Hepatic stellate cell (primary cell): ENCODE measurements around the gene PARD3.
"Not testable (repeated sequence)": the region's sequence is repeated elsewhere in the genome, so short reads cannot be mapped to it uniquely, and the experiment has no call there.

ENCODE experiments used
- DNase-seq: peaks from one replicate; pipeline ENCODE4 v3.0.0; 2011; ENCODE audit warnings: low spot score

Gene PARD3

GRCh38 chr10:34464000-34464399, 351.1 kb downstream of the PARD3 start:
- DNase-seq = no peak

GRCh38 chr10:34462993-34463392, 352.1 kb downstream of the PARD3 start:
- no peak for DNase-seq

GRCh38 chr10:34462056-34462455, 353.0 kb downstream of the PARD3 start:
- no peak for DNase-seq

GRCh38 chr10:34454590-34455261, 360.4 kb downstream of the PARD3 start:
- no peak for DNase-seq

- no peak for DNase-seq
Measured at GRCh38 chr10:34449836-34450235, 365.3 kb downstream of the PARD3 start.

- DNase-seq = no peak
Measured at GRCh38 chr10:34446049-34446448, 369.0 kb downstream of the PARD3 start.

GRCh38 chr10:34444223-34445183, 370.6 kb downstream of the PARD3 start:
- DNase-seq = no peak

- DNase-seq = not testable (repeated sequence)
Measured at GRCh38 chr10:34439386-34439785, 375.7 kb downstream of the PARD3 start.

GRCh38 chr10:34438741-34439140, 376.4 kb downstream of the PARD3 start:
- no peak for DNase-seq

- no peak for DNase-seq
Measured at GRCh38 chr10:34437906-34438305, 377.2 kb downstream of the PARD3 start.

GRCh38 chr10:34434119-34434594, 380.9 kb downstream of the PARD3 start:
- peak; percentile 4 for DNase-seq

GRCh38 chr10:34433241-34434076, 381.6 kb downstream of the PARD3 start:
- DNase-seq = peak; percentile 14

- no peak for DNase-seq
Measured at GRCh38 chr10:34432589-34432988, 382.5 kb downstream of the PARD3 start.

GRCh38 chr10:34430685-34431084, 384.4 kb downstream of the PARD3 start:
- no peak for DNase-seq

- no peak for DNase-seq
Measured at GRCh38 chr10:34428501-34428900, 386.6 kb downstream of the PARD3 start.

- no peak for DNase-seq
Measured at GRCh38 chr10:34427911-34428216, 387.2 kb downstream of the PARD3 start.

GRCh38 chr10:34427158-34427910, 387.8 kb downstream of the PARD3 start:
- DNase-seq = not testable (repeated sequence)

- DNase-seq = not testable (repeated sequence)
Measured at GRCh38 chr10:34426538-34427157, 388.4 kb downstream of the PARD3 start.

- no peak for DNase-seq
Measured at GRCh38 chr10:34426041-34426440, 389.1 kb downstream of the PARD3 start.

- DNase-seq = no peak
Measured at GRCh38 chr10:34423673-34424625, 391.1 kb downstream of the PARD3 start.
